ENCODE measurements around the gene UXS1. TPM values are rescaled to one million over a fixed set of nuclear protein-coding genes. Genes with fewer than 3 reads are reported as not detected.

The UXS1 gene
- total and polyA plus RNA-seq, 8 donors = 4.3 to 23.6 (median 10.4) TPM

GRCh38 chr2:106044021-106044420 is 150.1 kb downstream of the UXS1 start:
- intact Hi-C loops (cut with DNase I) = no loop called here
- DNase-seq (no peak), ATAC-seq (no peak), FAIRE-seq (no peak)
- no peaks in the 10 kb centered on the region for H3K9me3 ChIP-seq
- no peaks in the 10 kb centered on the region for H3K36me3 ChIP-seq
- H3K27me3 ChIP-seq = no peaks in the 10 kb centered on the region
- WGBS, 2 donors = 60 to 75% methylated on average over 4 of the region's 4 CpGs
- no peak overlapping the region for H3K27ac ChIP-seq
- no peaks in the 10 kb centered on the region for H3K4me1 ChIP-seq
- H3K4me3 ChIP-seq = no peak overlapping the region
- TF ChIP-seq, protein P1, sequence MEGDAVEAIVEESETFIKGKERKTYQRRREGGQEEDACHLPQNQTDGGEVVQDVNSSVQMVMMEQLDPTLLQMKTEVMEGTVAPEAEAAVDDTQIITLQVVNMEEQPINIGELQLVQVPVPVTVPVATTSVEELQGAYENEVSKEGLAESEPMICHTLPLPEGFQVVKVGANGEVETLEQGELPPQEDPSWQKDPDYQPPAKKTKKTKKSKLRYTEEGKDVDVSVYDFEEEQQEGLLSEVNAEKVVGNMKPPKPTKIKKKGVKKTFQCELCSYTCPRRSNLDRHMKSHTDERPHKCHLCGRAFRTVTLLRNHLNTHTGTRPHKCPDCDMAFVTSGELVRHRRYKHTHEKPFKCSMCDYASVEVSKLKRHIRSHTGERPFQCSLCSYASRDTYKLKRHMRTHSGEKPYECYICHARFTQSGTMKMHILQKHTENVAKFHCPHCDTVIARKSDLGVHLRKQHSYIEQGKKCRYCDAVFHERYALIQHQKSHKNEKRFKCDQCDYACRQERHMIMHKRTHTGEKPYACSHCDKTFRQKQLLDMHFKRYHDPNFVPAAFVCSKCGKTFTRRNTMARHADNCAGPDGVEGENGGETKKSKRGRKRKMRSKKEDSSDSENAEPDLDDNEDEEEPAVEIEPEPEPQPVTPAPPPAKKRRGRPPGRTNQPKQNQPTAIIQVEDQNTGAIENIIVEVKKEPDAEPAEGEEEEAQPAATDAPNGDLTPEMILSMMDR (IDR thresholded peaks at IDR 0.05) = no peak

Measured in pancreas (tissue), 10 donors.